ENCODE data around the gene TMEM132C.

Gene TMEM132C

GRCh38 chr12:128654468-128654867 lies 387.5 kb downstream of the TMEM132C start:
- DNase-seq (ENCODE audit: low spot score) (no peak), FAIRE-seq (no peak)

- FAIRE-seq (no peak), DNase-seq (ENCODE audit: low spot score) (no peak)
Measured at GRCh38 chr12:128657378-128657777, 390.4 kb downstream of the TMEM132C start.

GRCh38 chr12:128660532-128661225 lies 393.7 kb downstream of the TMEM132C start:
- no peak for DNase-seq (ENCODE audit: low spot score)
- FAIRE-seq, result no peak

DNA sequence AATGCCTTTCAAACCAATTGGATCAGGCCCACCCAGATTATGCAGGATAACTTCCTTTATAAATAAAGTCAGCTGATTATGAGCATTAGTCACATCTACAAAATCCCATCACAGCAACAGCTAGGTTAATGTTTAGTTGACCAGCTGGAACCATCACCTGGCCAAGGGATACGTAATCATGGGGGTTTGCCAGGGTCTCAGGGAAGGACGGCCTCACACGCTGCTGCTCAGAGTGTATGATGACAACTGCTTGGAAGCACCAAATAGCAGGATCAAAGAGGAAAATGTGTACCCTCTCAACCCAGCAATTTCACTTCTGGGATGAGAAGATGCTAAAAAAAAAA lies 394.2 kb downstream of the TMEM132C start:
- DNase-seq (ENCODE audit: low spot score), result no peak
- no peak for FAIRE-seq

- DNase-seq (ENCODE audit: low spot score) (no peak), FAIRE-seq (no peak)
Measured at GRCh38 chr12:128662101-128662500, 395.1 kb downstream of the TMEM132C start.

DNA sequence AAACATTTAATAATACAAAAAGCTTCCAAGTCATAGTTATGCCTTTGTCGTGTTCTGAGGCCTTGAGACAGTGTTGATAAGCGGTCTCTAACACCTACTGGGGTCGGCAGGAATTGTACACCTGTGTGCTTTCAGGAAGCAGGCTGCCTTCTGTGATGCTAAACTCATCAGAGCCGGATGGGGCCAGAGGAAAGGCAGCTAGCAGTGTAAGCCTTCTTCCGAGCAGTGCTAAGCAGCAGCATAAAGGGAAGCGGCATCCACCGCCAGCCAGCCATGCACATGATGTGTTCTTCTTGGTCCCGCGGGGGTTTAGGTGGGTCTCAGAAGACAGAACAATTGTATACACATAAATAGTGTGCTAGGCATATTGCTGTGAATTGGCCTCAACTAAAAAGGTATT lies 397.5 kb downstream of the TMEM132C start:
- DNase-seq (ENCODE audit: low spot score), result no peak
- FAIRE-seq, result no peak

GRCh38 chr12:128667193-128667592 lies 400.2 kb downstream of the TMEM132C start:
- DNase-seq (ENCODE audit: low spot score) (no peak), FAIRE-seq (no peak)

GRCh38 chr12:128671528-128672042 lies 404.6 kb downstream of the TMEM132C start:
- FAIRE-seq (no peak), DNase-seq (ENCODE audit: low spot score) (peak; percentile 4)

GRCh38 chr12:128672428-128672827 lies 405.5 kb downstream of the TMEM132C start:
- no peak for FAIRE-seq
- DNase-seq (ENCODE audit: low spot score), result no peak

GRCh38 chr12:128672893-128673292 lies 405.9 kb downstream of the TMEM132C start:
- DNase-seq (ENCODE audit: low spot score) (no peak), FAIRE-seq (no peak)

DNA sequence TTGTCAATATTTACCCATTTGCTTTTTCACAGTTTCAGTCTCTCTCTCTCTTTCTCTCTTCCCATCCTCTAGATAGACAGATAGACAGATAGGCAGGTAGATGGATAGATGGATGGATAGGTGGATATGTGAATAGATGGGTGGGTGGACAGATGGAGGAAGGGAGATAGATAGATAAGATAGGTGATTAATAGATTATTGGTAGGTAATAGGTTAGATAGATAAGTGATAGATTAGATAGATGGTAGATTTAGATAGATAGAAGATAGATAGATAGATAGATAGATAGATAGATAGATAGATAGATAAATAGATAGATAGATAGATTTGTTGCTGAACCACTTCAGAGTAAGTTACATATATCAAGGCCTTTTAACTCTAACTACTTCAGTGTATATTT lies 408.6 kb downstream of the TMEM132C start:
- no peak for DNase-seq (ENCODE audit: low spot score)
- no peak for FAIRE-seq

DNA sequence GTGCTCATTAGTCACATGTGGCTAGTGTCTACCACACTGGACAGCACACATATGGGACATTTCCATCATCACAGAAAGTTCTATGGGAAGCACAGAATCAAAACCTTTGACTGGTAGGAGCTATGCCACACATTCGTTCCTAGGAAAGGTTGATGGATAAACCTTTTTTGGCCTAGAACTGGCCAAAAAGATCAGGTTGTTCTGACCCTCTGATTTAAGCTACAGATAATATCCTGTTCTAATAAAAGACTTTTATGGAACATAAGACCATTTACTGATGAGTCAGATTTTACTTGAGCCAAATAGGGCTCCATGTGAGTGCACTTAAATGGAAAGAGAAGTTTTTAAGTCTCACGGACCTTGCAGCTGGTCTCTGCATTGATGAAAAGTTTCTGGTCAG lies 413.6 kb downstream of the TMEM132C start:
- FAIRE-seq, result no peak
- DNase-seq (ENCODE audit: low spot score), result no peak

GRCh38 chr12:128682548-128683275 lies 415.7 kb downstream of the TMEM132C start:
- no peak for DNase-seq (ENCODE audit: low spot score)
- FAIRE-seq, result no peak

DNA sequence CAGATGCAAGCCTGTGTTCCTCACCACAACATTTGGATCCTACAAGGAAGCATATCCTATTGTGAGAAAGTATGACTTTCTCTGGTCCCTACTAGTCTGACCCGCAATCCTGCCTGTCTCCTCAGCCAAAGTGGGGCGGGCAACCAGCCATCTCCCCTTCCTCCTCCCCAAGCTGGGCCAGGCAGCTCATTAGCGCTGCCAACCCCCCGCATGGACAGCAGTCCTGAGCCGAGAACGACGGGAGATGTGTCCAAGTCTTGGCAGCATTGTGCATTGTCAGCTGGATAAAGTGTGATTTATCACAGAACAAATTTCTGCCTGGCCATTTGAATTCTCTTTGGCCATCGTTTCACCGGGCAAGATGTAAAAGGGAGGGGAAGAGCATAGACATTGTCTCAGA lies 417.4 kb downstream of the TMEM132C start:
- DNase-seq (ENCODE audit: low spot score), result no peak
- no peak for FAIRE-seq

GRCh38 chr12:128685903-128686475 lies 419.0 kb downstream of the TMEM132C start:
- FAIRE-seq (no peak), DNase-seq (ENCODE audit: low spot score) (no peak)

DNA sequence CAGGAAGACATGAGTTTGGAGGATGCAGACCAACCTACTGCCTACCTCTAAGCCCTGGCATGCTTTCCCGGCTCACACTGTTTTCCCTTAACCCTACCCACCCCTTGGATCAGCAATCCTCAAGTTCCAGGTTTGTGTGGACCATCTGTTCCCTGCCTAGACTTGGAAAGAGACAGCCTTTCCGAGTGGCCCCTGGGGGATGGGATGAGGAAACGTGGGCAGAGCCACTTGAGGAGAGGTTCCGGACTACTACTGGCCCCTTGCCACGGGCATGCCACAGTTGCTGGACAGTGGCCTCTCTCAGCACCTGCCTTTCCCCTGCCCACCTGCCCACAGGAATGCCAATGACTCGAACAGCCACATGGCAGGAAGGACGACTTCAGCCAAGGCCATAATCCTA lies 420.9 kb downstream of the TMEM132C start:
- DNase-seq (ENCODE audit: low spot score) (no peak), FAIRE-seq (no peak)

DNA sequence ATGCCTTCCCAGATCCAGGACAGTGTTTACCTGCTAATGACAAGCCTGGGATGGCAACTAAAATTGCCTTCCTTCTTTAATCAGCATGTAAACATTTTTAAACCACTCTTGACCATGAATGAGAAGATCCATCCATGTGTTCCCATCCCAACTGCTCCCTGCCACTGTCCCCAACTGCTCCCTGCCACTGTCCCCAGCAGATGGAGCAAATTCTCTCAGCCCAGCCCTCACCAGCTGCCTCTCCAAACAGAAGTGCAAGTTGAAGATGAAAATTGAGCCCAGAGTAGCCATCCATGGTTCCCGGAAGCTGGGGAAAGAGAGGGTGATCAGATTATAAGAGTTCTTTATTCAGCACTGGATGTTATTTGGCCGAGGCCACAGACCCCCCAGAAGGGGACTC lies 423.7 kb downstream of the TMEM132C start:
- DNase-seq (ENCODE audit: low spot score) (no peak), FAIRE-seq (no peak)

GRCh38 chr12:128693115-128693514 lies 426.1 kb downstream of the TMEM132C start:
- DNase-seq (ENCODE audit: low spot score) (no peak), FAIRE-seq (no peak)

DNA sequence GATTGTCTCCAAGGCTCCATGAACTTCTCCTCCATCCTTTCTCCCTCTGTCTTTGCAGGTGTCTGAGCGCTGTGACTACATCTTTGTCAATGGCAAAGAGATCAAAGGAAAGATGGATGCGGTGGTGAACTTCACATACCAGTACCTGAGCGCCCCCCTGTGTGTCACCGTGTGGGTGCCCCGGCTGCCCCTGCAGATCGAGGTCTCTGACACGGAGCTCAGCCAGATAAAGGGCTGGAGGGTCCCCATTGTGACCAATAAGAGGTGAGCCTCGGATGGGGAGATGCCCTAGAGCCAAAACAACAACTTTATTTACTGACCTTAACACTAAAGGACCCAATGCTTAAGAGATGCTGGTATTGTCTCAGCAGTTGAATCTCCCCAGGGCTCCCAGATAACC lies 426.8 kb downstream of the TMEM132C start:
- FAIRE-seq (no peak), DNase-seq (ENCODE audit: low spot score) (no peak)

DNA sequence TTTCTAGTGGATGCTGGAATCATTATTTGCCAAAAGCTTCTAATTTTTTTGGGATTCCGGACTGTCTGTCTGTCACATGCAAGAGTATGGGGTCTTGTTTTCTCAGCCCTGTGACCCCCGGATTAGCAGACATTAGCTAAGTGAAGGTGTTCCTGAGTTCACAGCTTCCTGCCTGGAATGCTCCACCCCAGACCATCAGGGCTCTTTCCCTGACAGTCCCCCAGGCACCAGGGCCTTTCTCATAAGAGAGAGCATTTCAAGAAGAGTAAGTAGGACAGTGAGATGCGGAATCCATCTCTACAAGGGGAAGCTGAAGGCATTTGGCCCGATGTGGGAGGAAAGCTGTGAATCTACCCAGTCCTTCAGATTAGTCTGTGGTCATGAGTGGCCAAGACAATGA lies 427.5 kb downstream of the TMEM132C start:
- FAIRE-seq, result no peak
- DNase-seq (ENCODE audit: low spot score), result no peak

- FAIRE-seq (no peak), DNase-seq (ENCODE audit: low spot score) (no peak)
Measured at GRCh38 chr12:128695697-128696096, 428.7 kb downstream of the TMEM132C start.

- DNase-seq (ENCODE audit: low spot score), result no peak
- no peak for FAIRE-seq
Measured at GRCh38 chr12:128698301-128698972, 431.5 kb downstream of the TMEM132C start.

All from RCC 7860 (cell line).